ENCODE data around the gene IQCK.

The IQCK gene

DNA sequence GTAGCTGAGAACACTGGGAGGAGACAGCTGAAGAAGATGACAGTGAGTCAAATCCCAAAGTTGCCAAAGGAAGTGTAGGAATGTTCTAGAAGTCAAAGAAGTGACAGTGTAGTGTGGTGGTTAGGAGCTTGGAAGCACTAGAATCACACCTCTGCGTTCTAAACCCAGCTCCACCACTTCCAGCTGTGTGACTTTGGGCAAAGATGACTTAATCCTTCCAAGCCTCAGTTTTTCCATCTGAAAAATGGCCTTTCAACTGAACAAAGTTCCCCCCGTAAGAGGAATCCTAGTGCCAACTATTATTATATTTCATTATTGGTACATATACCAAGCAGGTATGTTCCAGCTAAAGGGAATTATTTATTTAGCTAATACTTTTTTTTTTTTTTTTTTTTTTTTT, 56.0 kb downstream of the IQCK start:
- TF ChIP-seq, protein P1, sequence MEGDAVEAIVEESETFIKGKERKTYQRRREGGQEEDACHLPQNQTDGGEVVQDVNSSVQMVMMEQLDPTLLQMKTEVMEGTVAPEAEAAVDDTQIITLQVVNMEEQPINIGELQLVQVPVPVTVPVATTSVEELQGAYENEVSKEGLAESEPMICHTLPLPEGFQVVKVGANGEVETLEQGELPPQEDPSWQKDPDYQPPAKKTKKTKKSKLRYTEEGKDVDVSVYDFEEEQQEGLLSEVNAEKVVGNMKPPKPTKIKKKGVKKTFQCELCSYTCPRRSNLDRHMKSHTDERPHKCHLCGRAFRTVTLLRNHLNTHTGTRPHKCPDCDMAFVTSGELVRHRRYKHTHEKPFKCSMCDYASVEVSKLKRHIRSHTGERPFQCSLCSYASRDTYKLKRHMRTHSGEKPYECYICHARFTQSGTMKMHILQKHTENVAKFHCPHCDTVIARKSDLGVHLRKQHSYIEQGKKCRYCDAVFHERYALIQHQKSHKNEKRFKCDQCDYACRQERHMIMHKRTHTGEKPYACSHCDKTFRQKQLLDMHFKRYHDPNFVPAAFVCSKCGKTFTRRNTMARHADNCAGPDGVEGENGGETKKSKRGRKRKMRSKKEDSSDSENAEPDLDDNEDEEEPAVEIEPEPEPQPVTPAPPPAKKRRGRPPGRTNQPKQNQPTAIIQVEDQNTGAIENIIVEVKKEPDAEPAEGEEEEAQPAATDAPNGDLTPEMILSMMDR (IDR thresholded peaks at IDR 0.05; ENCODE audit: low read depth, low read length, missing control alignments) = no peak
- no peak overlapping the region for H3K4me3 ChIP-seq (replicated peaks; ENCODE audit: low read depth, low read length)
- DNase-seq (ENCODE audit: extremely low read depth, low read depth) = no peak

DNA sequence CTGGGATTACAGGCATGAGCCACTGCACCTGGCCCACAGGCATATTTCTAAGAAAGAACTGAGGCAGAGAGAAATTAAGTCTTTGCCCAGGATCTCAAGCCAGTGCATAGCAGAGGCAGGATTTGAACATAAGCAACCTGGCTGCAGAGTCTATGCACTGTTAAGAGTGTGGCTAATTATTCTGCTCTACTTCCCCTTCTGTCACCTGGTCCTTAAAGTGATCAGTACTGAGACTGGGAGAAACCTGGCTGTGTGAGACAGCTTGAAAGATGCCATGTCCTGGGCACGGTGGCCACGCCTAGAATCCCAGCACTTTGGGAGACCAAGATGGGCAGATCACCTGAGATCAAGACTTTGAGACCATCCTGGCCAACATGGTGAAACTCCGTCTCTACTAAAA, 58.1 kb downstream of the IQCK start:
- TF ChIP-seq, protein P1 (IDR thresholded peaks at IDR 0.05; ENCODE audit: low read depth, low read length, missing control alignments) = no peak
- no peak for DNase-seq (ENCODE audit: extremely low read depth, low read depth)
- H3K4me3 ChIP-seq (replicated peaks; ENCODE audit: low read depth, low read length) = no peak overlapping the region

DNA sequence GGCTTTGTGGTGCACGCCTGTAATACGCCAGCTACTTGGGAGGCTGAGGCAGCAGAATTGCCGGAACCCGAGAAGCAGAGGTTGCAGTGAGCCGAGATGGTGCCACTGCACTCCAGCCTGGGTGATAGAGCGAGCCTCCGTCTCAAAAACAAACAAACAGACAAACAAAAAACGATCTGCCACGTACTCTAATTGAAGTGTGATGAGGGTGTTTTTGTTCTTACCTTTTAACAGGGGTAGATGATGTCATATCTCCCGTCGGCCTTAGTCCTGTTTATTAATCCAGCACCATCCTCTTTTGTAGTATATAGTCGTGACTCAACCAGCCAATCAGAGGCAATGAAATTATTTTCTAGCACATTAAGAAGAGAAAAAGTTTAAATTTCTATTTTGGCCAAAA, 58.5 kb downstream of the IQCK start:
- TF ChIP-seq, protein P1 (IDR thresholded peaks at IDR 0.05; ENCODE audit: low read depth, low read length, missing control alignments) = no peak
- no peak for DNase-seq (ENCODE audit: extremely low read depth, low read depth)
- H3K4me3 ChIP-seq (replicated peaks; ENCODE audit: low read depth, low read length) = no peak overlapping the region

DNA sequence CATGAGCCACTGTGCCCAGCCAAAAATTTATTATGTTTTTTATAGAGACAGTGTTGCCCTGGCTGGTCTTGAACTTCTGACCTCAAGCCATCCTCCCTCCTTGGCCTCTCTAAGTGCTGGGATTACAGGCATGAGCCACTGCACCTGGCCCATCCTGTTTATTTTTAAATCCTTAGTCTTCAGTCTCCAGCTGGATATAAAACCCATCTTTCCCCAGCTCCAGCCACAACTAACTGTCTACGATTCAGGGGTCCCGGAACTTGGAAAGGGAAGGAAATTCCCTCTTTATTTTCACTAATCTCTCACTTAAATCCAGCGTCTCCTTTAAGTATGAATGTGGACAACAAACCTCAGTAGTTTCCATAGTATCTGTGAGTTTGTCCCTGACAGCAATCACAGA, 62.2 kb downstream of the IQCK start:
- TF ChIP-seq, protein P1 (IDR thresholded peaks at IDR 0.05; ENCODE audit: low read depth, low read length, missing control alignments) = no peak
- H3K4me3 ChIP-seq (replicated peaks; ENCODE audit: low read depth, low read length) = no peak overlapping the region
- no peak for DNase-seq (ENCODE audit: extremely low read depth, low read depth)

DNA sequence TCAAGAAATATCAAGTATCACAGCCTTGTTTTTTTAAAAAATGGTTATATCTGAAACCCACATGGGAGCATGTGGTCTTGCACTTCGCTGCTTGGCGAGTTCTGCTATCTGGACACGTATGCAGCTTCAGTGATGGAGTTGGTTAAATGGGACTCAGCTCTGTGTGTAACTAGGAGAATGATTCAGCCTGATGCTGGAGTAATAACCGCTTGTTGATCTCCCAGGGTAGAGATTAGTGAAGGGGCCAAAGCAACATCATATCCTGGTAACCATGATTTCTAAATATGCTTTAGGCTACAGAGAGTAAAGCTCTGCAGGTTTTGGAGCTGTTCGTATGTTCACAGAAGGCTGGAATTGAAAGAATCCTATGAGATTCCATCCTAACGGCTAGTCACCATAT, 63.2 kb downstream of the IQCK start:
- no peak for DNase-seq (ENCODE audit: extremely low read depth, low read depth)
- TF ChIP-seq, protein P1 (IDR thresholded peaks at IDR 0.05; ENCODE audit: low read depth, low read length, missing control alignments) = no peak
- H3K4me3 ChIP-seq (replicated peaks; ENCODE audit: low read depth, low read length) = no peak overlapping the region

DNA sequence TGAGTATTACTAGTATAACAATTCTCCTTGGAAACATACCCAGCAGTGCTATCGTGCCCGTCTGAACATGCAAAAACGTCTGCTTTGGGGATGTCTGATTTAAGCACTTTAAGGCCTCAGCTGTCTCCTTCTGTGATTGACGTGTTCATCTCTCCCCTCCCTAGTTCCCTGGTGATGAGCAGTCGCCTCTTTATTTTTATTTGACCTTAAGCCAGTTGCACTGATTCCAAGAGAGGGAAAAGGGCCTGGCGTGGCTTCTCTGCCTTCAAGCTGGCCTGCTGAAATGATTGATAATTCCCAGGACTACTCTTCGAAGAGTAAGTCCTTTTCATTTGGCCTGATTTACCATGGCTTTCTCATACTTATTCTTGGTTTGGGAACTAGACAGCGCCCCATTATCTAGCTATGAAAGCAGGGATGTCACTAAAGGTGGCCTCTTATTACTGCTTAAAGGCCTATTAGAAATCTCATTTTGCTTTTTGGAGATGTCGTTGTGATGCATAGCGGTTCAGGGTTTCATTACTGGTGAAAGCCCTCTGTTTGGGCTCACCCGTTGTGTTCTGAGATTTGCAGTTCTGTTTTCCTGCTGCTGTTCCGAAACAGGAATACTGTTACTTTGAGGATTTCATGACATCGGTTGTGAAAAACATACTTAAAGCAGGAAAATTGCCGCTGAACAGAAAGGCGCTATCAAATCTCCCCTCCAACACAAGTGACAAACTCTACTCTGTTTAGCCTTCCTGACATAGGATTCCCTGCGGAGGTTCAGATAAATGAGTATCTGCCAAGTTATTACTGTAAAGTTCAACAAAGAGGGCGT, 65.5 kb downstream of the IQCK start:
- DNase-seq (ENCODE audit: extremely low read depth, low read depth) = no peak
- H3K4me3 ChIP-seq (replicated peaks; ENCODE audit: low read depth, low read length) = no peak overlapping the region
- TF ChIP-seq, protein P1 (IDR thresholded peaks at IDR 0.05; ENCODE audit: low read depth, low read length, missing control alignments) = no peak

Data from HFF-Myc (cell line).